HPDE6-E6E7 (cell line): ENCODE data around the gene MCM5.
"Not testable (repeated sequence)": the region's sequence is repeated elsewhere in the genome, so short reads cannot be mapped to it uniquely, and the experiment has no call there.

Experiments used
- DNase-seq: peaks from one replicate; pipeline ENCODE4 v3.0.0; 2011; ENCODE audit warnings: missing footprints; ENCODE audit errors: extremely low spot score

MCM5 gene

GRCh38 chr22:35399678-35400500 is at the start of gene MCM5:
MCM5 (plus strand) TSS chr22:35400140; CDS start chr22:35400439, 299 bp downstream.
- DNase-seq = peak; percentile 98

- peak; percentile 91 for DNase-seq
Measured at GRCh38 chr22:35350539-35351503, 49.1 kb upstream of the MCM5 start.

- peak; percentile 40 for DNase-seq
Measured at GRCh38 chr22:35352214-35353111, 47.5 kb upstream of the MCM5 start.

GRCh38 chr22:35353318-35353717 is 46.6 kb upstream of the MCM5 start:
- no peak for DNase-seq

- DNase-seq = no peak
Measured at GRCh38 chr22:35354068-35354467, 45.9 kb upstream of the MCM5 start.

GRCh38 chr22:35357883-35358621 is 41.9 kb upstream of the MCM5 start:
- peak; percentile 71 for DNase-seq

- no peak for DNase-seq
Measured at GRCh38 chr22:35359380-35360065, 40.4 kb upstream of the MCM5 start.

GRCh38 chr22:35361001-35361558 is 38.9 kb upstream of the MCM5 start:
- no peak for DNase-seq

GRCh38 chr22:35363566-35364086 is 36.3 kb upstream of the MCM5 start:
- no peak for DNase-seq

GRCh38 chr22:35364230-35364629 is 35.7 kb upstream of the MCM5 start:
- DNase-seq = not testable (repeated sequence)

- no peak for DNase-seq
Measured at GRCh38 chr22:35367331-35367886, 32.5 kb upstream of the MCM5 start.

- no peak for DNase-seq
Measured at GRCh38 chr22:35368386-35368785, 31.6 kb upstream of the MCM5 start.

GRCh38 chr22:35369996-35370395 is 29.9 kb upstream of the MCM5 start:
- no peak for DNase-seq

GRCh38 chr22:35373781-35374180 is 26.2 kb upstream of the MCM5 start:
- no peak for DNase-seq

- DNase-seq = no peak
Measured at GRCh38 chr22:35375031-35375430, 24.9 kb upstream of the MCM5 start.

- DNase-seq = no peak
Measured at GRCh38 chr22:35375526-35375925, 24.4 kb upstream of the MCM5 start.

- DNase-seq = peak; percentile 71
Measured at GRCh38 chr22:35376728-35377472, 23.0 kb upstream of the MCM5 start.

GRCh38 chr22:35377735-35378134 is 22.2 kb upstream of the MCM5 start:
- DNase-seq = no peak

- no peak for DNase-seq
Measured at GRCh38 chr22:35378621-35379020, 21.3 kb upstream of the MCM5 start.
